ENCODE measurements around the gene PTBP3. TPM values are rescaled to one million over a fixed set of nuclear protein-coding genes. Genes with fewer than 3 reads are reported as not detected.
"Not testable (repeated sequence)": the region's sequence is repeated elsewhere in the genome, so short reads cannot be mapped to it uniquely, and the experiment has no call there.

PTBP3 gene
- total RNA-seq, 1 donor from 2014 or later = 108 TPM

GRCh38 chr9:112373666-112374065, 40.2 kb upstream of the PTBP3 start:
- FAIRE-seq; H2AFZ ChIP-seq (ENCODE audit: low read depth, low read length); H3K4me3 Mint-ChIP-seq (ENCODE audit: unreplicated experiment); H3K9me3 ChIP-seq (ENCODE audit: insufficient read depth, low read depth, low read length); H3K36me3 ChIP-seq (ENCODE audit: insufficient read depth, low read length); H3K27me3 Mint-ChIP-seq (ENCODE audit: low read depth, unreplicated experiment); H3K27ac Mint-ChIP-seq (ENCODE audit: unreplicated experiment); H3K27ac ChIP-seq (ENCODE audit: low read depth, low read length); H3K4me3 ChIP-seq (ENCODE audit: insufficient read depth, low read depth, low read length); H3K79me2 ChIP-seq (ENCODE audit: insufficient read depth, low read length); H3K4me1 ChIP-seq (ENCODE audit: insufficient read depth, low read length); H3K9ac ChIP-seq (ENCODE audit: low read length); H3K9me3 Mint-ChIP-seq (ENCODE audit: unreplicated experiment); DNase-seq (ENCODE audit: low read depth); H3K27me3 ChIP-seq (ENCODE audit: insufficient read depth, low read length); H3K4me2 ChIP-seq (ENCODE audit: low read length); H4K20me1 ChIP-seq (ENCODE audit: insufficient read depth, low read length); H3K4me1 Mint-ChIP-seq (ENCODE audit: low read depth, unreplicated experiment): not testable (repeated sequence)
- H3K36me3 Mint-ChIP-seq (ENCODE audit: low read depth, unreplicated experiment) = peaks cover 11% of the 10 kb centered on the region

- FAIRE-seq (no peak), DNase-seq (ENCODE audit: low read depth) (no peak)
- TF ChIP-seq CTCF (IDR thresholded peaks at IDR 0.05; ENCODE audit: insufficient read depth, low read depth, low read length) = no peak
- TF ChIP-seq EZH2 (IDR thresholded peaks at IDR 0.05; ENCODE audit: insufficient read depth, low read length) = no peak
- Histone ChIP-seq H3K4me3 (ENCODE audit: insufficient read depth, low read depth, low read length) (no peak overlapping the region), H3K36me3 (ENCODE audit: insufficient read depth, low read length) (no peaks in the 10 kb centered on the region), H2AFZ (ENCODE audit: low read depth, low read length) (no peak overlapping the region), H3K79me2 (ENCODE audit: insufficient read depth, low read length) (no peaks in the 10 kb centered on the region), H4K20me1 (ENCODE audit: insufficient read depth, low read length) (no peaks in the 10 kb centered on the region), H3K4me1 (ENCODE audit: insufficient read depth, low read length) (no peaks in the 10 kb centered on the region), H3K27ac (ENCODE audit: low read depth, low read length) (no peak overlapping the region), H3K4me2 (ENCODE audit: low read length) (no peak overlapping the region), H3K9me3 (ENCODE audit: insufficient read depth, low read depth, low read length) (no peaks in the 10 kb centered on the region), H3K9ac (ENCODE audit: low read length) (no peak overlapping the region), H3K27me3 (ENCODE audit: insufficient read depth, low read length) (no peaks in the 10 kb centered on the region)
- H3K27ac Mint-ChIP-seq (ENCODE audit: unreplicated experiment) = no peak overlapping the region
- H3K36me3 Mint-ChIP-seq (ENCODE audit: low read depth, unreplicated experiment) = peaks cover 11% of the 10 kb centered on the region
- H3K4me3 Mint-ChIP-seq (ENCODE audit: unreplicated experiment) = no peak overlapping the region
- H3K27me3 Mint-ChIP-seq (ENCODE audit: low read depth, unreplicated experiment) = no peaks in the 10 kb centered on the region
- H3K4me1 Mint-ChIP-seq (ENCODE audit: low read depth, unreplicated experiment) = no peaks in the 10 kb centered on the region
- H3K9me3 Mint-ChIP-seq (ENCODE audit: unreplicated experiment) = peaks cover 5% of the 10 kb centered on the region
These were observed 37.6 kb upstream of the PTBP3 start for GRCh38 chr9:112371060-112371459.

GRCh38 chr9:112369817-112370216, 36.4 kb upstream of the PTBP3 start:
- no peak overlapping the region for H3K27ac Mint-ChIP-seq (ENCODE audit: unreplicated experiment)
- Histone ChIP-seq H3K9me3 (ENCODE audit: insufficient read depth, low read depth, low read length) (no peaks in the 10 kb centered on the region), H3K27ac (ENCODE audit: low read depth, low read length) (no peak overlapping the region), H3K27me3 (ENCODE audit: insufficient read depth, low read length) (no peaks in the 10 kb centered on the region), H3K79me2 (ENCODE audit: insufficient read depth, low read length) (no peaks in the 10 kb centered on the region), H3K9ac (ENCODE audit: low read length) (no peak overlapping the region), H3K4me2 (ENCODE audit: low read length) (no peak overlapping the region), H3K36me3 (ENCODE audit: insufficient read depth, low read length) (no peaks in the 10 kb centered on the region), H2AFZ (ENCODE audit: low read depth, low read length) (no peak overlapping the region), H4K20me1 (ENCODE audit: insufficient read depth, low read length) (no peaks in the 10 kb centered on the region), H3K4me3 (ENCODE audit: insufficient read depth, low read depth, low read length) (no peak overlapping the region), H3K4me1 (ENCODE audit: insufficient read depth, low read length) (no peaks in the 10 kb centered on the region)
- DNase-seq (ENCODE audit: low read depth) (no peak), FAIRE-seq (no peak)
- no peak overlapping the region for H3K4me3 Mint-ChIP-seq (ENCODE audit: unreplicated experiment)
- no peak for TF ChIP-seq CTCF (IDR thresholded peaks at IDR 0.05; ENCODE audit: insufficient read depth, low read depth, low read length)
- peaks cover 5% of the 10 kb centered on the region for H3K9me3 Mint-ChIP-seq (ENCODE audit: unreplicated experiment)
- no peaks in the 10 kb centered on the region for H3K27me3 Mint-ChIP-seq (ENCODE audit: low read depth, unreplicated experiment)
- H3K36me3 Mint-ChIP-seq (ENCODE audit: low read depth, unreplicated experiment) = peaks cover 6% of the 10 kb centered on the region
- H3K4me1 Mint-ChIP-seq (ENCODE audit: low read depth, unreplicated experiment) = no peaks in the 10 kb centered on the region

Measured in astrocyte (in vitro differentiated cells and primary cell).